GM18873 (cell line): Measurements from ENCODE around the gene ZSCAN2.
"Not testable (repeated sequence)": the region's sequence is repeated elsewhere in the genome, so short reads cannot be mapped to it uniquely, and the experiment has no call there.

Experiments
- ATAC-seq: cut with Tn5 transposase; IDR thresholded peaks from one replicate; pipeline ENCODE4 v1.9.1; 2021; ENCODE audit warnings: mild to moderate bottlenecking, moderate library complexity, moderate number of reproducible peaks; ENCODE audit not compliant: unreplicated experiment, low FRiP score

Gene ZSCAN2

DNA sequence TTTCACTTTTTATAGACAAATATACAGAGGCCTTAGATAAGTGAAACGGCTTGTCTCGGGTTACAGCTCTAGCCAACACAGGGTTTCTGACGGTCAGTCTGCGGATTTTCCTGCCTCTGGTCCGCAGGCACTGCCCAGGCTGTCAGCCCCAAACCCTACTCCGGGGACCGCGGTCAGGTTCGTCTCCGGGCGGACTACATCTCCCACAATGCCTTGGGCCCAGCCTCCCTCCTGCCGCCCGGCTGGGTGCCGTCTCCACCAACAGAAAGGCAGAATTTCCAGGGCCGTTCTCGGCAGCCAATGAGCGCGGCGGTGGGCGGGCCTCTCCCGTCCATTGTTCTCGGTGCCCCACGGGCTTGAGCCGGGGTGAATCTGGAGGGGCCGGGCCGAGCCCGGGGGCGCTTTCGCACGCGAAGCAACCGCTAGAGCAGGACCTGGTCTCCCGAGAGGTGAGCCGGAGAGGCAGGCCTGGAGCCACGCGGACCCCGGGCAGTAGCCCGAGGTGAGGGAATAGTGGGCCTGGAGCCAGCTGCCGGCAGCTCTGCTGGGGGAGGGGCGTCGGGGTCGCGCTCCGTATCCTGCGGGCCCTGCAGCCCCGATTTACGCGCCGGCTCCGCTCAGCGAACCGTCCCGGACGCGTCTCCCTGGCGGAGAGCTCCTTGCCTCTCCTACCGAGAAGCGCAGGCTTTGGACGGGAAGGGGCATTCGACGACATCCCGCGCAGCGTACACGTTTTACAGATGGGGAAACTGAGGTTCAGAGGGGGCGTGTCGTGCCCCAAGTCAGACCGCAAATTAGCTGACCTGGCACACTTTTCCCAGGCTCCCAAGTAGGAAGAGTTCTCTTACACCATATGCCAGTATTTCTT is at the start of gene ZSCAN2:
Gene ZSCAN2, plus strand, starts transcription at position 323 of the 868 bp plus-strand sequence. CDS start 2,919 bp downstream, outside the sequence.
- ATAC-seq, result peak; percentile 85

DNA sequence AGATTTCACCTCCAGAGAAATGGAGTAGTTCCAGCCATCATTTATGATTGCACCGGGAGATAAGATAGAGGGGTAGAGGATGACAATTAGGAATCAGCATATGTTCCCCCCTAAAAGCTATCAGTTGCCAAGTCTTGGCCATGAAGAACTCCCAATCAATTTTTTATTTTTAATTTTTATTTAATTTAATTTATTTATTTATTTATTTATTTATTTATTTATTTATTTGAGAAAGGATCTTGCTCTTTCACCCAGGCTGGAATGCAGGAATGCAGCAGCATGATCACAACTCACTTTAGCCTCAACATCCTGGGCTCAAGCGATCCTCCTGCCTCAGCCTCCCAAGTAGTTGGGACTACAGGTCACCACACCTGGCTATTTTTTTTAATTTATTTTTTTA is 49.2 kb upstream of the ZSCAN2 start:
- ATAC-seq, result not testable (repeated sequence)

DNA sequence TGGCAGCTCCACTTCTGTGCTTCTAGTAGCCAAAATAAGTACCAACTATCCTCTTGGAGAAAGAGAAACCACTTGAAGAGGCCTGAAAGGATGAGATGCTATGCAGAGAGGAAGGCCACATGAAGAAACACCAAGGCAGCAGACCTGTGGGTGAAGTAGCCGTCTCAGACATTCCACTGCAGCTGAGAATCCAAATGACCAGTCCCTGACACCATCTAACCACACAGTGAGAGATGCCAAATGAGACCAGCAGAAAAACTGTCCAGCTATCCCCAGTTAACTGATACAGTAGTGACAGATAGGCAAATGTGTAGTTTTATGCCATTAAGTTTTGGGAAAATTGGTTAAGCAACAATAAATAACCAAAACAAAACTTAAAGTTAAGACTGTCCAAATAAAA is 47.9 kb upstream of the ZSCAN2 start:
- ATAC-seq, result no peak

DNA sequence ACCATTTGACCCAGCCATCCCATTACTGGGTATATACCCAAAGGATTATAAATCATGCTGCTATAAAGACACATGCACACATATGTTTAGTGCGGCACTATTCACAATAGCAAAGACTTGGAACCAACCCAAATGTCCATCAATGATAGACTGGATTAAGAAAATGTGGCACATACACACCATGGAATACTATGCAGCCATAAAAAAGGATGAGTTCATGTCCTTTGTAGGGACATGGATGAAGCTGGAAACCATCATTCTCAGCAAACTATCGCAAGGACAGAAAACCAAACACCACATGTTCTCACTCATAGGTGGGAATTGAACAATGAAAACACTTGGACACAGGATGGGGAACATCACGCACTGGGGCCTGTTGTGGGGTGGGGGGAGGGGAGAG is 44.1 kb upstream of the ZSCAN2 start:
- ATAC-seq, result not testable (repeated sequence)

DNA sequence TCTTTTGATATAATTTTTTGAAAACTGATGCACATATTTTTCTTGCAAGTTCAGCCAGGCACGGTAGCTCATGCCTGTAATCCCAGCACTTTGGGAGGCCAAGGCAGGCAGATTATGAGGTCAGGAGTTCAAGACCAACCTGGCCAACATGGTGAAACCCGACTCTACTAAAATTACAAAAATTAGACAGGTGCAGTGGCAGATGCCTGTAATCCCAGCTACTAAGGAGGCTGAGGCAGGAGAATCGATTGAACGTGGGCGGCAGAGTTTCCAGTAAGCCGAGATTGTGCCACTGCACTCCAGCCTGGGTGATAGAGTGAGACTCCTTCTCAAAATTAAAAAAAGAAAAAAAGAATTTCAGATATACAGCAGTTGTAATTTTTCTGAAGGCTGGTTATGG is 32.8 kb upstream of the ZSCAN2 start:
- not testable (repeated sequence) for ATAC-seq

DNA sequence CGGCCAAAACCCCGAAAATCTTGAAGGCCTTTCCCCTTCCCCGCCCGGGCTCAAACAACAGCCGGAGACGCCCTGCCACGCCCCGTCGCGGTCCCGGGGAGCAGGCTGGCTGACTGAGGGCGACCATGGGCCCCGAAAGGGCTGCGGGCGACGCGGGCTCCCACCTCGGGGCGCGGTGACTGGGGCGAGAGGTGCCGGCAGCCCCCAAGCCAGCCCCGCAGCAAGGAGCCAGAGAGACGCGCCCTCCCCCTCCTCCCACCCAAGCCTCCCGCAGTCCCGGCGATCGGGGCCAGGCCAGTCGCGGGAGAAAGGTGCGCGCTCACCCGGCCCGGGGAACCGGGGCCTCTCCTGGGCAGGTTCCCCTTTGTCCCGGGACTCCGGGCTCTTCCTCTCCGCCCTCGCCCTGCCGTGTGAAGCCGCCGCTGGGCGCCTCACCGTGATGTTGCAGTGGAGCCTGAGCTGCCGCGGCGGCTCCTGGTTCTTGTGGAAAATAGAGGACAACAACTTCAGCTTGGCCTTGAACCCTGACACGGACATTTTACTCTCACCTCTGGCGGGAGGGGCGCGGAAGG is 30.6 kb upstream of the ZSCAN2 start:
- ATAC-seq, result no peak

DNA sequence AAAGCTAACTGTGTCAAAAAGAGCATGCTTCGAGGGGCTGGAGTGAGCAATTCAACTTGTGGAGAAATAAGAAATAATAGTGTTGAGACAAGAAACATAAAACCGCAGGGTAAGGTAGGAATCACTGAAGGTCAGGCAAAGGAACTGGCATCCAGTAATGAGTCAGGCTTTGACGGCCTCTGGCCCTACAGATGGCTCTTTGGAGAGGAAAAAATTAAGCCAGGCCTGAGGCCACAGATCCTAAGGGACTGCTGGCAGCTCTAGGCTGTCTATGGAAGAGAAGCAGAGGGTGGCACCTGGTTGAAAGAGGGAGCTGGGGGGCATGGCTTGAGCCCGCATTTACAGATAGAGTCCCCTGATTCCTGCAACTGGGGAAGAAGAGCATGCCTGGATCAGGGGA is 28.6 kb upstream of the ZSCAN2 start:
- ATAC-seq, result no peak

DNA sequence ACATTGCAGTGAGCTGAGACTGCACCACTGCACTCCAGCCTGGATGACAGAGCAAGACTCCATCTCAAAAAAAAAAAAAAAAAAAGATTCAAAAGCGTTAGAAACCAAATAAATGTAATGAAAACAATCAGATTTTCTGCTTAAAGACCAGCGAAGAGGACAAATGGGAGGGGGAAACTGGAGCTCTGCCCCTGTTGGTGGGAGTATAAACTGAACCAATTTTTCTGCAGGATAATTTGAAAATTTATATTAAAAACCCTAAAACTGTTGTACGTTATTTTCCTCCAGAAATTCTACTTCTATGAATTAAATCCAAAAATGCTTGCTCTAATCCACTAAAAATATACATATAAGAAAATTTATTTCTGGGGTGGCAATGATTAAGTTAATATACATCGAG is 25.3 kb upstream of the ZSCAN2 start:
- no peak for ATAC-seq

DNA sequence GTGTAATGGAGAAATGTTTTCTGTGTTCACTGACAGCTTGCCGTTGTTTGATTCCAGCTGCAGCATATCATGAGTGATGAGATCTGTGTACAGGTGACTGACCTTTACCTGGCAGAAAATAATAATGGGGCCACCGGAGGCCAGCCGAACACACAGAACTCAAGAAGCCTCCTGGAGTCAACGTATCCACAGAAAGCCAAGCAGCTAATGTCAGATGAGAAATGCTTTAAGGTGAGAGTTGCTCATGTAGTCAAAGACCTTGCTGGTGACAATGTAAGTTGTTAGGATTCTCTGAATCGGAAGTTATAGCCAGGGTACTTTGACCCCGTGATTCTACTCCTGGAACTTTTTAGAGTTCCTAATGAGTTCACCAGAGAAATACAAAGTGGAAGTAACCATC is 22.9 kb upstream of the ZSCAN2 start:
- not testable (repeated sequence) for ATAC-seq

DNA sequence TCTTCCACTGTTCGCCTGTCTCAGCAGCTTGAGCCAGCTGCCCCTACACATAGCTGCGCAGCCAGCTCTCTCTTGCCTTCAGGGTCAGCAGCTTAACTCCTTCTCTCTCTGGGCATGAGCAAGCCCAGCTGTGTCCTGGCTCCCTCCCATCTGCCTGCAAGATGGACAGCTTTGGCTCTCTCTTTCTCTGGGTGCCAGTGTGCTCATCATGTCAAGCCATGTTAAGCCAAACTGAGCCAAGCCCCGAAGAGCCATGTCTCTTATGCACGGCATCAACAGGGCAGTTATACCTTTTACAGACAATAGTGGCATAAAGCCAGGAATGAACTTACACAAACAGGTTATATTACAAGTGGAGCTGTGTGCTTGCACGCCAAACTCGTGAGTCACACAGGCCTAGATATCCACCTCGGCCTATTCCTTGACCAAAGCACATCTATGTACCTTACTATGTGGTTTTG is 21.5 kb upstream of the ZSCAN2 start:
- ATAC-seq, result not testable (repeated sequence)

DNA sequence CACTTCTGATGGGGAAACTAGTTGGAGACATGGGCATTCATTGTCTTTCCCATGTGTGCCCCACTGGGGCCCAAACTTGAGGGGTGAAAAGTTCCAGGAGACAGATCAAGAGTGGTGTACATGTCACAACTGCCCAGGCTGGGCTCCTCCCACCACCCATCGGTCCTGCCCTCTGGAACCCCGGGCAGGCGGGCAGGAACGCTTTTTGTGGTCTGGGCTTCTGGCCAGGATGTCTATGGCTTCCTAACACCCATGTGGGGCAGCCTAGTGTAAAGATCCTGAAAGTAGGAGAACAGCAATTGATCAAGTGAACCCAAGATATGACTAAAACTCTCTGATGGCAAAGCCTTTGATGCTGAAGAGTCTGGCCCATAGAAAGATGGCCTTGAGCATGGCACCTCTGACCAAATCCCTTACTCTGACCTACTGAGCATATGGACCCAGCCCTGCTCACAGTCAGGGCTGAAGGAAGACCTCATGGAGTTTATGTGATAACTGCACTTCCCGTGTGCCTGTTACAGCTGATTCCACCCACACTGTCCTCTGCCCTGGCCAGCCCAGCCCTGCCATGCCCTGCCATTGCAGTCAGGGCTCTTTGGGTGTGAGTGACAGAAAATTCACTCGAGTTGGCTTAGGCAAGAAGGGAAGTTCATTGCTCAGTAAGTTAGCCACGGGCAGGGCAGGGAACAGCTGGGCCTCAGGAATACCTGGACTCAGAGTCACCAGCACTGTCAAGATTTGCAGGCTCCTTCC is 19.0 kb upstream of the ZSCAN2 start:
- not testable (repeated sequence) for ATAC-seq

DNA sequence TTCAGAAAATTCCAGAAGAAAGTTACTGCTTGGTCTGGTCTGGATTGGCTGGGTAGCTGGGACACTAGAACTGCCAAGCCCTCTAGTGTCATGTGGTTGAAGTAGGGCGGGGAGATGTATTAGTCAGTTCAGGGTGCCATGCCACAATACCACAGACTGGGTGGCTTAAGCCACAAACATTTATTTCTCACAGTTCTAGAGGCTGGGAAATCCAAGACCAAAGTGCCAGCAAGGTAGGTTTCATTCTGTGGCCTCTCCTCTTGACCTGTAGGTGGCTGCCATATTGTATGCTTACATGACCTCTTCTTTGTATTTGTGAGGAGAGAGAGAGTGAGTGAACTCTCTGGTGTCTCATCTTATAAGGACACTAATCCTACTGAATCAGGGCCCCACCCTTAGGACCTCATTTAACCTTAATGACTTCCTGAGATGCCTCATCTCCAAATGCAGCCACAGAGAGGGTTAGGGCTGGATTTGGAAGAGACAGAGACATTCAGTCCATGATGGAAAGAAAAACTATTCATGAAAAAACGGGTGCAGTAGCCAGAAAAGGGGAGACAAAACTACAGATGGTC is 18.1 kb upstream of the ZSCAN2 start:
- no peak for ATAC-seq

DNA sequence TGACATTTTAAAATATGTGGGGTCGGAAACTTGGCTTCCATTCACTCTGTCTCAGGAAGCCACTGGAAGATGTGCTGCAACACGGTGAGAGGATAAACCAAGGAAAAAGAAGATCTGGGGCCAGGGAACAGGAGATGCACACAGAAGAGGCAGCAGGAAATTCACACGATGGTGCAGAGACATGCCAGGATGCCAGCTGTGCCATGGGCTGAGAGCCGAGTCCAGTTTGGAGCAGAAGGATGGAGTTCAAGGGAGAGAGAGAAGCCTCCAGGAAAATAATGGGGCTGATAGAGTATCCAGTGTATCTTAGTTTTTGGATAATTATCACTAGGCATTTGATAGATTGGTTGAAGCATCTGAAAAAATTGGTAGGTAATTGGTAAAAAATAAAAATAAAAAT is 16.9 kb upstream of the ZSCAN2 start:
- ATAC-seq, result not testable (repeated sequence)

DNA sequence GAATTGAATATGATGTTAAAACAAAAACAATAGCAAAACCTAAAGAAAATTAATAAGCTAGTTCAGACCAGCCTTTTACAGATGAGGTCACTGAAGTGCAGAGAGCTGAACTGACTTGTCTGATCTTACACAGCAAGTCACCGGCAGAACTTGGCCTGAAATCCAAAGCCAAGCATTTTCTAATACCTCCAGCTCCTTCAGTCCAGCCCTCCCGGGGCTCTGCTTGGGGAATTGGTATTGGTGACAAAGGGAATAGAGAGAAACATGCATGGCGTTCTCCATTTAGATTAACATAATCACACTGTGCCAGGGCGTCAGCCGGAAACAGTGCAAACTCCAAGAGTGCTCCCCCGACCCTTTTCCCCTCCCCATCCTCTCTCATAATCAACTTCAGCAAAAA is 14.1 kb upstream of the ZSCAN2 start:
- ATAC-seq, result no peak

DNA sequence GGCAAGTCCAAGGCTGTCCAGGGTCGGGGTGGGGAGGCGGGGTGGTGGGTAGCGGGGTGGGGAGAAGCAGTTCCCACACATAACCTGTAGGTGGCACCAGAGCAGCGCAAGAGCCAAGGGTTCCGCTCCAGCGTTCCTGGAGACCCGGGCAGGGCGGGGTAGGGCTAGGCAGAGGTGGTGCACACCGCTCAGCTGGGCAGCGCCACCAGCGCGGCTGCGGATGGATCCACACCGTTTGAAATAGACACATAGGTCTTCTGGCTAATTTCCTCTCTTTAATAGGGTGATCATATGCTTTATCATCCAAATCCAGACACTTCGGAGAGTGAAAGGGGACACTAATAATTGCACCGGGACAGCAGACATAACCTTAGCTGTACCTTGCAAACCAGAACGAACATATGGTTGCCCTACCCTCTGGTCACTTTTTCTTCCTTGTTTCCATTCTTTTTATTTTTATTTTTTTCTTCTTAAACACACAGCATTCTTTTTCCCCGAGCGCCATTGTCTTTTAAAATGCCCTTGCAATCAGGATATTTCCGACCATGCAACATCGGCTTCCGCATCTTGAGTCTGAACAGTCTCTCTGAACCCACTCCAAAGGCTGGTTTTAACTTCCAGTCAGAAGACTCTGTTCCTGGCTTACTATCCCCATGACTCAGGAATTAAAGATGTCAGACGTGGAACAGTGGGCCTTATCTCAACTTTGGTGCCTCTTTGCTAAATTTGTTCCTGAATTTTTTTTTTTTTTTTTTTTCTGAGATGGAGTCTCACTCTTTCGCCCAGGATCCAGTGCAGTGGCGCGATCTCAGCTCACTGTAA is 12.5 kb upstream of the ZSCAN2 start:
- no peak for ATAC-seq

DNA sequence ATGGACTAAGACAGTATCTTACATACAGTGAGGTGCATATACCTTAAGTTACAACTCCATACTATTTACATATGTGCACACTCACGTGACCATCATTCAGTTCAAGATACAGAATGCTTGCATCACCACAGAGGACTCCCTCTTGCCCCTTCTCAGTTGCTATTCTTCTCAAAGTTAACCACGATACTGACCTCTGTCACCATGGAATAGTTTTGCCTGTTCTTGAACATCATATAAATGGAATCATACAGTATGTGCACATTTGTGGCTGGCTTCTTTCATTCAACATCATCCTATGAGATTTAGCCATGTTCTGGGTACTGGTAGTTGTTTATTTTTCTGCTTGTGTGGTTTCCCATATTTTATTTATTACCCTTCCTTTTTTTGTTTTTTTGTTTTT is 10.4 kb upstream of the ZSCAN2 start:
- no peak for ATAC-seq

DNA sequence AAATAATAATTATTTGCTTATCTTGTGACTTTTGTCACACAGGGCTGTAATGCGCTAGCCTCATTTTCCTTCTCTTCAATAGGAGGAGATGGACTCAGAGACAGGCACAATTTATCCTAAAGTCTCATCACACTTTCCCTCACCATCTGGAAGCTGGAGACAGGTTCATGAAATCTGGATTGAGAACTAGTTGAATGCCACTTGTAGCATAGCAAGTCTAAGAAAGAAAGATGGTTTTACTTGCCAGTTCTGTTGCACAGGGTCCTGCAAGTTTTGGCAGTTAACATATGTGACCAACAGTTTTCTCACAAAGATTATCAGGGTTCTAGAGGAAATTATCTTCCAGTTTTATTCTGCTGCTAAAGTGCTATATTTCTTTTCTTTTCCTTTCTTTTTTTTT is 9.0 kb upstream of the ZSCAN2 start:
- ATAC-seq, result no peak

DNA sequence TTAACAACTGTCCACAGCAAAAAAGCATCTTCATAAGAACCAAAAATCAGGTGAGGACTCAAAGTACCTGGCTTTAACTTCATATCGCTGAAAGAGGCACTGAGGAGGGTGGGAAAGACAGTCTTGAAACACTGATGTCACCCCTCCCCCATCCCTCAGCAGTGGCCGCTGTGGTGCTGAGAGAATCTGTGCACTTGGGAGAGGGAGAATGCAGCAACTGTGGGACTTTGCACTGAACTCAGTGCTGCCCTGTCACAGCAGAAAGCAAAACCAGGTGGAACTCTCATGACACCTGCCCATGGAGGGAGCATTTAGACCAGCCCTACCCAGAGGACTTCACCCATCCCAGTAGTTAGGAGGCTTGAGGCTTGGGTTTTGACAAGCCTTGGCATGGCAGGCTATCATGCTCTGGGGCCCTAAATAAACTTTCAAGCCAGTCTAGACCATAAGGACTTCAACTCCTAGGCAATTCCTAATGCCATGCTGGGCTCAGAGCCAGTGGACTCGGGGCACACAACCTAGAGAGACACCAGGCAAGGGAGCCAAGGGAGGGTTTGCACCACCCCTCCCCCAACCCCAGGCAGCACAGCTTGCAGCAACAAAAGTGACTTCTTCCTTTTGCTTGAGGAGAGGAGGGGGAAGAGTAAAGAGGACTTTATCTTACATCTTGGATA is 6.1 kb upstream of the ZSCAN2 start:
- no peak for ATAC-seq

DNA sequence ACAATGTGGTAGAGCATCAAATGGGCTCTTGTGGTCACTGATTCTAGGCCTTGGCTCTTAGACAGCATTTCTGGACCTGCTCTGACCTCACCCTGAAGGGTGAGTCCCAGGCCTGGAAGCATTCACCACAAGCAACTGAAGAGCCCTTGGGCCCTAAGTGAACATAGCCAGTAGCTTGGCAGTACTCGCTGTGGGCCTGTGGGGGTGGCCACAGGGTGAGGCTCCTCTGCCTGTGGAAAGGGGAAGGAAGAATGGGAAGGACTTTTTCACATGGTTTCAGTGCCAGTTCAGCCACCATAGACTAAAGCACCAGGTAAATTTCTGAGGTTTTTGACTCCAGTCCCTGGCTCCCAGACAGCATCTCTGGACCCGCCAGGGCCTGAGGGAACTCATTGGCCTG is 5.1 kb upstream of the ZSCAN2 start:
- ATAC-seq, result no peak
